Activated naive CD4-positive, alpha-beta T cell treated with anti-CD3 and anti-CD28 coated beads, Interleukin-2, amount 50 U/mL, for 72 hours (primary cell): Measurements from ENCODE around the gene NMNAT2. TPM values are rescaled to one million over a fixed set of nuclear protein-coding genes. Genes with fewer than 3 reads are reported as not detected.

Source experiments
- ATAC-seq, 2 donors: fragments of 150-1000 bp; cut with Tn5 transposase; 2 replicates each; pipeline ENCODE4 v1.10.0; 2021; ENCODE audit warnings: mild to moderate bottlenecking in 2 of 2, moderate library complexity in 2 of 2
- DNase-seq, 2 donors: peaks; one replicate each; pipeline ENCODE4 v3.0.0; 2021 to 2022; ENCODE audit warnings: low spot score in 2 of 2
- H3K27ac Mint-ChIP-seq, 2 donors: one replicate each; pipeline ENCODE4 v1.8.0; 2022; ENCODE audit warnings: mild to moderate bottlenecking in 2 of 2, mixed read lengths in 2 of 2
- H3K36me3 Mint-ChIP-seq, 2 donors: one replicate each; pipeline ENCODE4 v1.8.0; 2022; ENCODE audit warnings: mixed read lengths in 2 of 2
- H3K9me3 Mint-ChIP-seq, 2 donors: one replicate each; pipeline ENCODE4 v1.8.0; 2022; ENCODE audit warnings: mixed read lengths in 2 of 2
- total RNA-seq, 2 donors: library from RNA; stranded (reverse); gene quantifications; one replicate each; pipeline ENCODE4 v1.2.3, GENCODE V29; 2022

The NMNAT2 gene
- total RNA-seq, 2 donors from 2014 or later: not detected

- ATAC-seq (no peak), DNase-seq (no peak)
- Mint-ChIP-seq H3K27ac (no peak overlapping the region), H3K36me3 (no peaks in the 10 kb centered on the region), H3K9me3 (no peaks in the 10 kb centered on the region)
These were observed 127.6 kb downstream of the NMNAT2 start for GRCh38 chr1:183290628-183291027.

GRCh38 chr1:183289051-183289496 lies 129.1 kb downstream of the NMNAT2 start:
- no peaks in the 10 kb centered on the region for H3K9me3 Mint-ChIP-seq
- ATAC-seq: no peak

GRCh38 chr1:183288583-183288982 lies 129.6 kb downstream of the NMNAT2 start:
- no peak for ATAC-seq
- H3K27ac Mint-ChIP-seq: peak overlapping the region in 1 of 2 donors; percentile 44
- no peaks in the 10 kb centered on the region for H3K9me3 Mint-ChIP-seq
- DNase-seq: no peak
- no peaks in the 10 kb centered on the region for H3K36me3 Mint-ChIP-seq

More at GRCh38 chr1:183289051-183289496, 129.1 kb downstream of the NMNAT2 start:
- H3K27ac Mint-ChIP-seq: no peak overlapping the region
- no peak for DNase-seq
- H3K36me3 Mint-ChIP-seq: no peaks in the 10 kb centered on the region

- no peak for ATAC-seq
- no peaks in the 10 kb centered on the region for H3K36me3 Mint-ChIP-seq
- DNase-seq: no peak
- no peaks in the 10 kb centered on the region for H3K9me3 Mint-ChIP-seq
- no peak overlapping the region for H3K27ac Mint-ChIP-seq
These were observed 130.9 kb downstream of the NMNAT2 start for GRCh38 chr1:183287191-183287675.

- DNase-seq (no peak), ATAC-seq (no peak)
- H3K36me3 Mint-ChIP-seq: no peaks in the 10 kb centered on the region
- no peaks in the 10 kb centered on the region for H3K9me3 Mint-ChIP-seq
- H3K27ac Mint-ChIP-seq: no peak overlapping the region
These were observed 132.4 kb downstream of the NMNAT2 start for GRCh38 chr1:183285746-183286145.

- no peaks in the 10 kb centered on the region for H3K9me3 Mint-ChIP-seq
- DNase-seq (no peak), ATAC-seq (no peak)
- H3K36me3 Mint-ChIP-seq: no peaks in the 10 kb centered on the region
- no peak overlapping the region for H3K27ac Mint-ChIP-seq
These were observed 132.9 kb downstream of the NMNAT2 start for GRCh38 chr1:183285256-183285655.

- no peaks in the 10 kb centered on the region for H3K36me3 Mint-ChIP-seq
- H3K27ac Mint-ChIP-seq: no peak overlapping the region
- DNase-seq: no peak
- H3K9me3 Mint-ChIP-seq: no peaks in the 10 kb centered on the region
- ATAC-seq: no peak
These were observed 134.1 kb downstream of the NMNAT2 start for GRCh38 chr1:183284086-183284485.

GRCh38 chr1:183283286-183283685 lies 134.9 kb downstream of the NMNAT2 start:
- Mint-ChIP-seq H3K9me3 (no peaks in the 10 kb centered on the region), H3K36me3 (no peaks in the 10 kb centered on the region), H3K27ac (no peak overlapping the region)
- ATAC-seq: no peak
- no peak for DNase-seq

GRCh38 chr1:183282101-183282855 lies 135.9 kb downstream of the NMNAT2 start:
- no peak overlapping the region for H3K27ac Mint-ChIP-seq
- no peaks in the 10 kb centered on the region for H3K36me3 Mint-ChIP-seq
- ATAC-seq (peak in 1 of 2 donors; percentile 8), DNase-seq (no peak)
- no peaks in the 10 kb centered on the region for H3K9me3 Mint-ChIP-seq

GRCh38 chr1:183281553-183282091 lies 136.6 kb downstream of the NMNAT2 start:
- no peak overlapping the region for H3K27ac Mint-ChIP-seq
- H3K9me3 Mint-ChIP-seq: no peaks in the 10 kb centered on the region
- ATAC-seq: peak; percentile 78 to 80
- peak; percentile 67 to 79 for DNase-seq
- H3K36me3 Mint-ChIP-seq: no peaks in the 10 kb centered on the region

- Mint-ChIP-seq H3K27ac (no peak overlapping the region), H3K9me3 (no peaks in the 10 kb centered on the region), H3K36me3 (no peaks in the 10 kb centered on the region)
- DNase-seq: no peak
- ATAC-seq: no peak
These were observed 137.1 kb downstream of the NMNAT2 start for GRCh38 chr1:183281039-183281438.

- Mint-ChIP-seq H3K36me3 (no peaks in the 10 kb centered on the region), H3K27ac (no peak overlapping the region)
- ATAC-seq: no peak
These were observed 138.3 kb downstream of the NMNAT2 start for GRCh38 chr1:183279835-183280234.

GRCh38 chr1:183278739-183279591 lies 139.2 kb downstream of the NMNAT2 start:
- H3K9me3 Mint-ChIP-seq: no peaks in the 10 kb centered on the region
- ATAC-seq (no peak), DNase-seq (no peak)
- H3K27ac Mint-ChIP-seq: no peak overlapping the region
- no peaks in the 10 kb centered on the region for H3K36me3 Mint-ChIP-seq

More at GRCh38 chr1:183279835-183280234, 138.3 kb downstream of the NMNAT2 start:
- DNase-seq: no peak
- H3K9me3 Mint-ChIP-seq: no peaks in the 10 kb centered on the region

- Mint-ChIP-seq H3K36me3 (no peaks in the 10 kb centered on the region), H3K9me3 (no peaks in the 10 kb centered on the region), H3K27ac (no peak overlapping the region)
- ATAC-seq: no peak
- DNase-seq: no peak
These were observed 140.1 kb downstream of the NMNAT2 start for GRCh38 chr1:183277821-183278738.

GRCh38 chr1:183276386-183277080 lies 141.6 kb downstream of the NMNAT2 start:
- no peaks in the 10 kb centered on the region for H3K9me3 Mint-ChIP-seq
- H3K36me3 Mint-ChIP-seq: no peaks in the 10 kb centered on the region
- H3K27ac Mint-ChIP-seq: no peak overlapping the region
- DNase-seq: no peak
- ATAC-seq: no peak

GRCh38 chr1:183275322-183275721 lies 142.9 kb downstream of the NMNAT2 start:
- DNase-seq (no peak), ATAC-seq (no peak)
- Mint-ChIP-seq H3K9me3 (no peaks in the 10 kb centered on the region), H3K36me3 (no peaks in the 10 kb centered on the region), H3K27ac (no peak overlapping the region)
